K562 (cell line): ENCODE results near the gene COX4I2. TPM values are rescaled to one million over a fixed set of nuclear protein-coding genes. Genes with fewer than 3 reads are reported as not detected.
A peak's percentile ranks its signal among the peaks of the same experiment; 100 is the strongest.

ENCODE experiments used
- BDP1 ChIP-seq: IDR thresholded peaks from 3 replicates; pipeline ENCODE4 v1.6.1; 2011; ENCODE audit not compliant: insufficient read length, insufficient read depth
- BHLHE40 ChIP-seq: IDR thresholded peaks from 2 replicates; pipeline ENCODE4 v1.6.1; 2011; ENCODE audit warnings: low read length, improper control_type of control experiment
- CEBPZ ChIP-seq: fragments of 150-350 bp; IDR thresholded peaks from 2 replicates; pipeline ENCODE4 v1.6.1; 2014; ENCODE audit warnings: low read depth, mild to moderate bottlenecking, low read length, borderline replicate concordance
- CGGBP1 ChIP-seq: fragments of 250-450 bp; sonication (Bioruptor Pico); IDR thresholded peaks from 2 replicates; pipeline ENCODE4 v1.9.0; 2021; ENCODE audit warnings: mild to moderate bottlenecking
- FOXJ2 ChIP-seq: fragments of 200-800 bp; sonication (Bioruptor generic); IDR thresholded peaks from 2 replicates; pipeline ENCODE4 v1.6.1; 2016; ENCODE audit warnings: missing genetic modification characterization, missing compliant biosample characterization
- KDM5B ChIP-seq: fragments of 200-600 bp; sonication (generic); IDR thresholded peaks from 2 replicates; pipeline ENCODE4 v1.6.1; 2012; ENCODE audit warnings: low read depth, mild to moderate bottlenecking, moderate library complexity, low read length, control low read depth, inconsistent platforms; ENCODE audit not compliant: insufficient replicate concordance
- RBM22 ChIP-seq: fragments of 200-400 bp; formaldehyde crosslinking; IDR thresholded peaks from 2 replicates; pipeline ENCODE4 v1.6.1; 2018; ENCODE audit warnings: low read length, low read depth; ENCODE audit not compliant: poor library complexity, severe bottlenecking
- RNF2 ChIP-seq: sonication (generic); IDR thresholded peaks from 2 replicates; pipeline ENCODE4 v1.6.1; 2016
- SMC3 ChIP-seq: conservative IDR thresholded peaks from 2 replicates; pipeline ENCODE4 v1.6.1; 2011; ENCODE audit warnings: low read depth, low read length, improper control_type of control experiment; ENCODE audit not compliant: insufficient read depth
- VEZF1 ChIP-seq: fragments of 200-800 bp; sonication (Bioruptor generic); IDR thresholded peaks from 2 replicates; pipeline ENCODE4 v1.6.1; 2017; ENCODE audit warnings: missing genetic modification characterization, missing compliant biosample characterization
- ZBTB33 ChIP-seq: sonication (generic); formaldehyde crosslinking; IDR thresholded peaks from 2 replicates; pipeline ENCODE4 v1.8.1; 2023; ENCODE audit warnings: mild to moderate bottlenecking, missing genetic modification reagents
- ZNF511 ChIP-seq: sonication (generic); formaldehyde crosslinking; IDR thresholded peaks from 2 replicates; pipeline ENCODE4 v1.8.0; 2022; ENCODE audit warnings: mild to moderate bottlenecking, missing genetic modification reagents
- ZNF592 ChIP-seq: fragments of 450-650 bp; IDR thresholded peaks from 2 replicates; pipeline ENCODE4 v1.6.1; 2017; ENCODE audit warnings: antibody characterized with exemption, mild to moderate bottlenecking
- polyA plus RNA-seq, 8 experiments: library from polyadenylated mRNA; depleted of rRNA in 4 of 8; stranded (reverse) in 5 of 8; unstranded in 3 of 8; fragments of >200 nt; fragmentation: Nextera tagmentation in 2 of 8; fragmentation: Illumina TruSeq in 1 of 8; extraction: Ambion mirVana in 2 of 8; extraction: Trizol in 1 of 8; gene quantifications; 2 replicates each; pipeline versions ENCODE4 v1.2.1 to v1.2.3, GENCODE V29; 2011 to 2014; ENCODE audit warnings: inconsistent platforms in 1 of 8, missing spikeins in 1 of 8
- total RNA-seq, 7 experiments: library from RNA; depleted of rRNA in 6 of 7; stranded (reverse); fragments of >200 nt in 6 of 7; fragmentation: Illumina TruSeq in 2 of 7; extraction: Trizol in 2 of 7; gene quantifications; 2 replicates each; pipeline versions ENCODE4 v1.2.1 to v1.2.3, GENCODE V29; 2011 to 2021; ENCODE audit warnings: low replicate concordance in 1 of 7

The COX4I2 gene
- total and polyA plus RNA-seq, 9 of the 15 experiments (the other 6 are each of a cell fraction or from before 2014, with no cell fraction given) = not detected

- no peak for TF ChIP-seq CEBPZ
- TF ChIP-seq BDP1 = no peak
- TF ChIP-seq RBM22 = peak; percentile 91
- peak; percentile 76 for TF ChIP-seq ZNF592
- peak; percentile 13 for TF ChIP-seq KDM5B
- TF ChIP-seq VEZF1 (CRISPR knock-in tag) = peak; percentile 93
- no peak for TF ChIP-seq RNF2
- no peak for TF ChIP-seq ZNF511 (CRISPR knock-in tag)
- TF ChIP-seq CGGBP1 = 0 out of 2 replicates have a peak, but pooled peaks have one; percentile 18
- TF ChIP-seq BHLHE40 = peak; percentile 7; the same call in 1 of the 2 replicates
- TF ChIP-seq ZBTB33 (CRISPR knock-in tag) = peak; percentile 19; the same call in 1 of the 2 replicates
- no peak for TF ChIP-seq FOXJ2 (tag)
- TF ChIP-seq SMC3 = peak; percentile 69
Measured at GRCh38 chr20:31661625-31662371, 24.1 kb downstream of the COX4I2 start (continued).
